ENCODE results near the gene USHBP1.

Gene USHBP1

DNA sequence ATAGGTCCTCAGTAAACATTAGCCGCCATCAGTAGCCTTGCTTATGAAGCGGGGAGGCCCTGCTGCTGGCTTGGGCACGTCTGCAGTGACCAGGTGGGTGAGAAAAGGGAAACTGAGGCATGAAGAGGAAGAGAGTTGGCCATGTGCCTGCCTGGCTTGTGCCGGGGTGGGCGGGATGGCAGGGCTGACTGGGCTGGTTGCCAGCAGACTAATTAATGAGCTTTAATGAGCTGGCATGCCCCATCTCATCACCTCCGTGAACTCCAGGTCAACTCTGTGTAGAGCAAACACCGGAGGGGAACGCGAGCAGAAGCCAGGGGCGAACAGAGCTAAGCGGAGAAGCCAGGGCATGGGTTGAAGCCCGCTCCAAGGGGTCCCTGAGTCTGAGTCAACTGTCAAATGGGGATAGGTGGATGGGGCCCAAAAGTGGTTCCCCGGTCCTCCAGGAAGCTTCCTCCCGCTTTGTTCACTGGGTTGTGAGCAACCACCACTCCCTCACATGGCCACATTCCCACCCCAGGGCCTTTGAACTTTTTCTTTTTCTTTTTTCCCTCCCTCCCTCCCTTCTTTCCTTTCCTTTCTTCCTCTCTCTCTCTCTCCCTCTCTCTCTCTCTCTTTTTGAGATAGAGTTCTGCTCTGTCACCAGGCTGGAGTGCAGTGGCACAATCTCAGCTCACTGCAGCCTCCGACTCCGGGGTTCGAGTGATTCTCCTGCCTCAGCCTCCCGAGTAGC, 27.6 kb downstream of the USHBP1 start:
- DNase-seq = no peak

- peak; percentile 52 for DNase-seq
These were observed 28.4 kb downstream of the USHBP1 start for GRCh38 chr19:17235971-17236777.

DNA sequence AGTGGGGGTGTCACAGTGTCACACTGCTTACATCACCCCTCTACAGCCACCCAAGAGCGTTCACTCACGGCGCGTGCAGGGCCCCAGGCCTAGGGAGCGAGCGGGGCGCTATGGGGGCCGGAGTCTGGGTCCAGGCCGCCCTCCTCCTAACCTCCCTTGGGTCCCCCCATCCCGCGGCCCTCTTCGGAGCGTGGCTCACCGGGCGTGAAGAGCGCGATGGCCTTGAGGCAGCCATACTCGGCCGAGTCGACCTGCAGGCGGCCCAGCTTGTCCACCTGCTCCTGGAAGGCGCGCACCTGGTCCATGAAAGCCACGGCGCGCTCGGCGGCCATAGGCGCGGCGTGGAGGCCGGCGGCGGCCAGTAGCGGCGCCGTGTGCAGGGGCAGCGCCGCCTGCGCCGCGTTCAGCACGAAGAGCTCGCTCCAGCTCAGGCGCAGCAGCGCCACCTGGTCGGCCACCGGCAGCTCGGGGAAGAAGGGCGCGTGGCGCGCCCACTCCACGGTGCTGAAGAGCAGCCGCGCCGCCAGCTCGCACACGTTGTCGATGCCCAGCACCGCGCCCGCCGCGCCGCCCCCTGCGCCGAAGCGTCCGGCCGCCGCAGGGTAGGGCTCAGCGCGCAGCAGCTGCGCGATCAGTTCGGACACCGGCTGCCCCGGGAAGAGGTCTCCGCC, 29.1 kb downstream of the USHBP1 start:
- DNase-seq = peak; percentile 62

DNA sequence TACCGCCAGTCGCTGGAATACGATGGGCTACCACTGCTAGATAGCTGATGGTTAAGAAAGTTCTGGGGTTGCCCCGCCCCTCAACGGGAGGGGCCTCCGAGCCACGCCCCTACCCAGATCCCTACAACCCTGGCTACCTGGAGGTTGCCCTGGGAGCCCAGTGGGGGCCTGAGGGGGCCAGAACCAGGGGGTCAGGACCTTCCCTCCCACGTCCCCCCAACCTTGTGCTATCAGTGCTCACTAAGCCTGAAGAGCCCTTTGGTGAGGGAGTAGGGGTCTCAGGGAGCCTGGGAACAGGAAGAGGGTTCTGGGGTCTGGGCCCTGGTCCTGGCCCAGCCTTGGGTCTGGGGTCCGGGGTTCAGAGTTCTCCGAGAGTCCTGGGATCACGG, 29.6 kb downstream of the USHBP1 start:
- peak; percentile 26 for DNase-seq

- no peak for DNase-seq
These were observed 32.3 kb downstream of the USHBP1 start for GRCh38 chr19:17232258-17232657.

DNA sequence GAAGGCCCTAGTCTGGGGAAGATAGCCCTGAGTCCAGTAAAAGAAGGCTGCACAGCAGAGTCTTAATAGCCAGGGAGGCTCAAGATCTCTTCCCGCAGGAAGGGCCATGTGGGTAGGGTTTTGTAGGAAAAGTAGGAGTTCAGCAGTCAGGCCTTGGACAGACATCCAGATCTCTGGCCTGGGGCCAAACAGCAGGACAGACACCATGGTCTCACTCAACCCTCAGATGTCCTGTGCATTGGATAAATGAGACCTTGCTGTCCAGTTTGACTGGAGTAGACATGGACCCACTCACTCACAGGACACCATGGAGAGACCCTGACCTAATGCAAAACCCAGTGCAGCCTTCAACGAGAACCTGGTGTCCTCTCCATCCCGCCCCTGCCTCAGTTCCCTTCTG, 34.7 kb downstream of the USHBP1 start:
- DNase-seq = no peak

DNA sequence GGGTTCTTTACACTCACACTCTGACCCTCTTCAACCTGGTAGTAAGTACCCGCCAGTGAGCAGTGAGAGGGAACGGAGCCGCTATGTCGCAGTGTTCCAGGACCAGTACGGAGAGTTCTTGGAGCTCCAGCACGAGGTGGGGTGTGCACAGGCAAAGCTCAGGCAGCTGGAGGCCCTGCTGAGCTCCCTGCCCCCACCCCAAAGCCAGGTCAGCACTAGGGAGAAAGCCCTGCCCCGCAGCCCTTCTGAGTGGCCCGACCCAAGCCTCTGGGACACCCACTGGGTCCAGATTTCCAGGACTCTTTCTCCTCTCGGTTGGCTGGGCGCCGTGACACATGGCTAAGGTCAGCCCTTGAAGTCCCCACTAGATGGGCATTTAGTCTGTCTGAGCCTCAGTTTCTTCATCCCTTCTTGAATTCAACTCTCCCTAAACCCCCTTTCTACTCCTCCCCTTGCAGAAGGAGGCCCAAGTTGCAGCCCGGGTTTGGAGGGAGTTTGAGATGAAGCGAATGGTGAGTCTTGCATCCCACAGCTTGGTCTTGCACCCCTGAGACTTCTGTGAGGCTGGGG, 36.7 kb downstream of the USHBP1 start:
- DNase-seq = no peak

DNA sequence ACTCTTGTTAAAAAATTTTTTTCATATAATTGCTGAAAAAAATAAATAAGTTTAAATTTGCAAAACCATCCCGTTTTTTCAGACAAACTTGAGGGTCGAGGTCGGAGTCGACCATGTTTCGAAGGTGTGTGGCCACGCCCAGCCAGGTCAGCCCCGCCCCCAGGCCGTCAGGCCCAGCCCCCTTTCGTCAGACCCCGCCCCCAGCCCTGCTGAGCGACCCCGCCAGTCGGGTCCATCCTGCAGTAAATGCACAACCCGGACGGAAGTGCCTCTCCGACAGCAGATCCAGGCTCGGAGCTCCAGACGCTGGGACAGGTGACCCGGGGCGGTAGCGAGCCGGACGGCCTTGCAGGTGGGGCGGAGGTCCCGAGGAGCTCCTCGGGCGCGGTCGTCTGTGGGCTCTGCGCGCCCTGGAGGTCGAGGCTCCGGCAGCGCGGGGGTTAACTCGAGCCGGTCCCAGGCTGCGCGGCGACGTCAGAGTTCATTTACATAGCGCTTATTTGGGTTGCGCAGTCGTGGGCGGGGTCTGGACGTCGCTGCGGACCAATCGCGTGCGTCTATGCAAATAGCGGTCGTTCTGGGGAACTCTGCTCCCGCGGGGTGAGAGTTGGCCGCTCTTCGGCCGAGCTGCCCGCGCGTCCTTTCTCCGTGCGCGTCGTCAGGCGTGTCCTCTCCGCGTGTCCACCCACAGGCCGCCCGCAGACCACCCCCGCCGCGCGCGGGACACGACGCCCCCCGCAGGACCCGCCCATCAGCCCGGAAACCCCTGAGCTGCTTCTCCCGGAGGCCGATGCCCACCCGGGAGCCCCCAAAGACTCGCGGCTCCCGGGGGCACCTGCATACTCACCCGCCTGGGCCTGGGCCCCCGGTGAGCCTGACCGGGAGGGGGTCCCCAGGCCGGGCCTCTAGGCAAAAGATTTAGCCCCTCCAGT, 38.3 kb downstream of the USHBP1 start, which contains the start of gene OCEL1:
TSS of gene OCEL1 (plus strand) at position 225 of the 932 bp plus-strand sequence. CDS start at position 247, 22 bp downstream.
- peak; percentile 97 for DNase-seq

DNA sequence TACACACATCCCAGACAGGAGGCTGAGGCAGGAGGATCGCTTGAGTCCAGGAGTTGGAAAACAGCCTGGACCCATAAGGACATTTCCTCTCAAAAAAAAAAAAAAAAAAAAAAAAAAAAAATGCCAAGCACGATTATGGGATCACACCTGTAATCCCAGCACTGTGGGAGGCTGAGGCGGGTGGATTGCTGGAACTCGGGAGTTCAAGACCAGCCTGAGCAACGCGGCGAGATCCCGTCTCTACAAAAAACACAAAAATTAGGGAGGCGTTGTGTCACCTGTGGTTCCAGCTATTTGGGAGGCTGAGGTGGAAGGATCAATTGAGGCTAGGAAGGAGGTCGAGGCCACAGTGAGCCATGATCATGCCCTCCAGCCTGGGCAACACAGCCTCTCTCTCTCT, 39.5 kb downstream of the USHBP1 start:
- DNase-seq = no peak

- DNase-seq = no peak
These were observed 44.3 kb downstream of the USHBP1 start for GRCh38 chr19:17220207-17220758.

GRCh38 chr19:17219286-17219685, 45.3 kb downstream of the USHBP1 start:
- DNase-seq = no peak

- no peak for DNase-seq
These were observed 48.4 kb downstream of the USHBP1 start for GRCh38 chr19:17216058-17216670.

DNA sequence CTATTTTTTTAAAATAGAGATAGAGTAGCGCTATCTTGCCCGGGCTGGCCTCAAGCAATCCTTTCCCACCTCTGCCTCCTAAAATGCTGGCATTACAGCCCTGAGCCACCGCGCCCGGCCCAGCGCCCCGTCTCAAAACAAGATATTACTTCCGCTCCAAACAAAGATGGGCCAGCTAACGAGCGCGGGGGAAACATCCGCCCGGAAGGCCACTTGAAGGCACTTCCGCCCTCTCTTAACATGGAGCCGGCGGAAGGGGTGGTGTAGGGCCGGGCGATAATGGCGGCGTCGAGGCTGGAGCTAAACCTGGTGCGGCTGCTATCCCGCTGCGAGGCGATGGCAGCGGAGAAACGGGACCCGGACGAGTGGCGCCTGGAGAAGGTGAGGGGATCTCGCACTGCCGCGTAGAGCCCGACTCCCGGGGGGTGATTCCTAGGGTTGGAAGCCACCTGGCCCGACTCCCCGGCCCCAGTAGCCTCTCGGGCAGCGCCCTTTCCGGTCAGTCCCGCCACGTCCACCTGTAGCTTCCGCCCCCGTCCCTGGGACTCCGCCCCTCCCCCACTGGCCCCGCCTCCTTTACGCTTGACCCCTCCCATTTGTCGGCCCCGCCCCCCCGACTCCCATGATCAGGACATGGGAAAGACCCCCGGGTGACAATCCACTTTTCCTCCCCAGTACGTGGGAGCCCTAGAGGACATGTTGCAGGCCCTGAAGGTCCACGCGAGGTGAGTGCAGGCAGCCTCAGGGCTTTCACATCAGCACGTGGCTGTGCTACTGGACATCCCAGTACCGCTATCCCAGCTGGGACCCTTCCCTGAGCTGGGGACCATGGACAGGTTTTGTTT, 49.2 kb downstream of the USHBP1 start, which contains the start of gene USE1:
TSS of gene USE1 (plus strand) at position 231 of the 845 bp plus-strand sequence. CDS start at position 280, 49 bp downstream.
- DNase-seq = peak; percentile 91

DNA sequence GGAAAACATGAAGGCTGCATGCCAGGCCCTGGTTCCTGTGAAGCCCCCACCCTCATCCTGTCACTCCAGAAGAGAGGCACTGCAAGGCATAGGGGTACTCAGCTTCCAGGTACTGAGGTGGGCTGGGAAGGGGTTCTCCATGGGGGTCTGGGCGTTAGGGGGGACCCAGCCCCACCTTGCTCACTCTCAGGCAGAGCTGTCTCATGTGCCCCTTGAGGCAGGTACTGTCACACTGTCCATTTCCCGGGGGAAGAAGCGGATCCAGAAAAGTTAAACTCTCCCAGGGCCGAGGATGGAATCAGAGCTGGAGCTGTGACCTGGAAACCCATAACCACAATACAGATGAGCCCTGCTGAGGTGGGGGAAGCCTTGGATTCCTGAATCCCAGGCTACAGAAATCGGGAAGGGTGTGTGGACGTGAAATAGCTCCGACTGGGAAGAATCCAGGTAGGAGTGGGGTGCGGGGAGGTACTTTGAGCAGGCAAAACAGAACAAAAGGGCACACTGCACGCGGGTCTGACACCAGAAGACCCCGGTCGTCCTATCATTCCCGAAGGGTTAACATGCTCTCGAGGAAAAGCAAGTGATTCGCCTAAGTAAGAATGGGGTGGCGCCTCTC, 49.9 kb downstream of the USHBP1 start:
- DNase-seq = no peak

DNA sequence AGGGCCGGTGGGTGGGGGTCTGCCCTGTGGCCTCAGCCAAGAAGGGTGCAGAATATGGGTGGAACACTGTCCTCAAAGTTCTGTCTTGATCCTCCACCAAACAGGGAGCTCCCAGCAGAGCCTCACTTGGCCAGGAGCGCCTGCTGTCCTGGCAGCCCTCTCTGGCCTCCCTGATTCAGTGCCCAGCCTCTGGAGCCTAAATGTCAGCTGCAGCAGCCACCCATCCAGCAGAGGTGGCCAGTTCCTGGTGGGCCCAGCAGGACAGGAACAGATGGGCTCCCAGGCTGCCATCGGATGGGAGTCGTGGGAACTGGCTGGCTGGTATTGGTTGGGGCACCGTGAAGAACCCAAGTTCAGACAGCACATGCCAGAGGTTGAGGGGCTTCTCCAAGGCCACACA, 51.2 kb downstream of the USHBP1 start:
- DNase-seq = no peak

GRCh38 chr19:17211547-17212446, 52.7 kb downstream of the USHBP1 start:
- no peak for DNase-seq

DNA sequence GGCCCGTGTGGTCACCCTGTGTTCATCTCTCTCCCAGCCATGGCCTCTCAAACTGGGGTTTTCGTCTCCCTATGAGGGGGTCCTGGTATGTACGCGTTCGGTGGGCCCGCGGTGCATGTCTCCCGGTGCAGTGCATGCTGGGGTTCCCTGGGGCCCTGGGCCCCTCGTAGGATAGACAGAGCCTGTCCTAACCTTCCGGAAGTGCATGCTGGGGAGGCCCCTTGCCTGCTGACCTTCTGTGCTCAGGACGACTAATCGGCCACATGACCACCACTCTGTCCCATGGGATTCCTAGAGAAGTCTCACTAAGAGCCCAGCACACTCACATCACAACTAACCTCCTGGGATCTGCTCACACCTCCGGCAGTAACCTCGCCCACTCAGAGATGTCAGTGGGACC, 54.2 kb downstream of the USHBP1 start:
- DNase-seq = no peak

All from NCI-H2171 (cell line).